ENCODE data around the gene LRRC10.

Gene LRRC10, protein sequence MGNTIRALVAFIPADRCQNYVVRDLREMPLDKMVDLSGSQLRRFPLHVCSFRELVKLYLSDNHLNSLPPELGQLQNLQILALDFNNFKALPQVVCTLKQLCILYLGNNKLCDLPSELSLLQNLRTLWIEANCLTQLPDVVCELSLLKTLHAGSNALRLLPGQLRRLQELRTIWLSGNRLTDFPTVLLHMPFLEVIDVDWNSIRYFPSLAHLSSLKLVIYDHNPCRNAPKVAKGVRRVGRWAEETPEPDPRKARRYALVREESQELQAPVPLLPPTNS

DNA sequence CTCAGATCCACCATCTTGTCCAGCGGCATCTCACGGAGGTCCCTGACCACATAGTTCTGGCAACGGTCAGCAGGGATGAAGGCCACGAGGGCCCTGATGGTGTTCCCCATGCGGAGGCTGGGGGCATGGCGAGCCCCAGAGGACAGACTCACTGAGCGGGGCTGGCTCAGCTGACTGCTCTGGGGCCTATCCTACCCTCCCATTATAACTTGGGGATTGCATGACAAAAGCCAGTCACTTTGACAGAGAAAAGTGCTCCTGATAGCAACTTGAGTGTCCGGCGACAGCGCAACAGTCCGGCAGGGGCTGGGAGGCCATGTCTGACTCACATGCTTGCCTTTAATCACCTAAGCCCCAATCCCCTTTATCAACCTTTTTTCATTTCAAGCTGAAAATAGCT lies at the start of gene LRRC10:
Gene LRRC10 (minus strand): TSS at position 179 of the 400 bp plus-strand sequence. CDS start 69 bp downstream, at position 110.
- TF ChIP-seq CTCF (IDR thresholded peaks at IDR 0.05; ENCODE audit: insufficient read depth, missing control alignments), result no peak
- DNase-seq (ENCODE audit: insufficient read length, low spot score) (no peak), FAIRE-seq (no peak)

DNA sequence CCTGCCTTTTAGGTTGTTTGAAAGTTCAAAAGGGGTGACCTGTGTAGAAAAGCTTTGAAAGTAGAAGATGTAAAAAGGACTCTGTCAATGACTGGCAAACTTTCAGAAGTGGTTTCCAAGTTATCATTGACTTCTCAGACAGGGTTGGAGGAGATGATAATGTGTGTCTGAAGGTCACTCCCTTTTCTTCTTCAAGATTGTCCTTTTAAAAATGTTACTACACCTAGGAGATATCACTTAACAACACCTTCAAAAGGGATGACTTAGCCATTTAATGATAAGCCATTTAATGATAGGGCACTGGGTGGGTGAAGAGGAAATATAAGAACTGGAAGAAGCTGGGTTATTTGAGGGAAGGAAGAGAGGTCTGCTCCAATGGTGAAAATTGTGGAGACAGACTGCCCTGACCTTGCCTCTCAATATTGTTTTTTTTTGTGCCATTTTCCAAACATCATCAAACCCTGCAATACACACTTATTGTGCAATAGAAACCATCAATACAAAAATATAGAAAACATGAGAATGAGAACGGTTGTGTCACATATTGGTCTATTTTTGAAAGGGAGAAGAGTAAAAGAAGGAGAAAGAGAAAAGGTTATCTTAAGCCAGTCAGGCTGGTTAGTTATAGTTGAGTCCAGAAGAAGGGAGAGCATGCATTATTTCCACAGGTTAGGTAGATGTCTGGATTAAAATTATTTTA lies 49.6 kb upstream of the LRRC10 start:
- no peak for TF ChIP-seq CTCF (IDR thresholded peaks at IDR 0.05; ENCODE audit: insufficient read depth, missing control alignments)
- no peak for DNase-seq (ENCODE audit: insufficient read length, low spot score)

DNA sequence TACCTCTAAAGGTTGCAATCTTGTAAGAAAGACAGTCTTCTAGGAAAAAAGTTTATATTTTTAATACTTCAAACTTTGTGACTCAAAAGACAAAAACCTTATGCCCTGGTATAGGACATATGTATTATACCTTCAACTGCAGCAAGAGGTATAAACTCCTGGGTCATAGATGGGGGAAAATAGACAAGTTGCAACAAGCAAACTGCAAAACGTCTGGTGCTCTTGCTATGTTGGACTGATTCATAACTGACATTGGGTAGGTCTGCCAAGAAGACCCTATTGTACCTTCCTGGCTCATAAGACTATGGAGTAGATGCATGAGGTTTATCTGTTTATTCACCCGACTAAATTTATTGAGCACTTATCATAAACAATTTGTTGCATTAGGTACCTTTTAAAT lies 47.5 kb upstream of the LRRC10 start:
- no peak for TF ChIP-seq CTCF (IDR thresholded peaks at IDR 0.05; ENCODE audit: insufficient read depth, missing control alignments)
- no peak for DNase-seq (ENCODE audit: insufficient read length, low spot score)
- no peak for FAIRE-seq

More for the DNA sequence above, 49.6 kb upstream of the LRRC10 start:
- FAIRE-seq, result no peak

DNA sequence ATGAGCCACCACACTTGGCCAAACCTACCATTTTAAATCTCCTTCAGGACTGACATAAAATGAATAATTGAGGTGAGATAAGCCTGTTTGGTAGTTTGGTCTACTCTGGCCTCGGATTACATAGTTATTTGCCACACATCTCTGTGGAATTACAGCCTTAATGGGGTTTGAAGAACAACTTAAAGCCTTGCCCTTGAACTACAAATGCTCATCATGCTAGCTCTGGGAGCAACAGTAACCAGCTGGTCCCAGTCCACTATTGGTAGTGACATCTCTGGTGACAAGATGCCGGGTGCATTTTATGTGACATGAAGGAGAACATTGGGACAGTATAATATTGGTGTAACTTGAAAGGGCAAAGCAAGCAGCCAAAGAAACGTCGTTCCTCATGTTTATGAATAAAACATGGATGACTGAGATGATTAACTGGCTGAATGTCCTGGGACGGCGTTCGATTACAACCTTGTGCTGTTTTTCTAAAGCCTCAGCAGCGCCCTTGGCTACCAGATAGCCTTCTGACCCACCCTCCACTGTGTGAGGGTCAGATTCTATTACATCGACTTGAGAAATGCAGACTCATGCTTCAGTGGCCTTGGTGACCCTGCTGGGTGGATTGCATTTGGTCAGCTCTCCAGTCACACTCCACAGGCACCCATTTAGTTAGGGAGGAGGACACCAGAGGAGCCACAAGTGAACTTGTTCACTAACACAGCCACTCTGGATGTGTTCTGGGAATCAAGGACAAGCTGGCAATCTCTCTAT lies 46.9 kb upstream of the LRRC10 start:
- no peak for DNase-seq (ENCODE audit: insufficient read length, low spot score)
- FAIRE-seq, result no peak
- no peak for TF ChIP-seq CTCF (IDR thresholded peaks at IDR 0.05; ENCODE audit: insufficient read depth, missing control alignments)

DNA sequence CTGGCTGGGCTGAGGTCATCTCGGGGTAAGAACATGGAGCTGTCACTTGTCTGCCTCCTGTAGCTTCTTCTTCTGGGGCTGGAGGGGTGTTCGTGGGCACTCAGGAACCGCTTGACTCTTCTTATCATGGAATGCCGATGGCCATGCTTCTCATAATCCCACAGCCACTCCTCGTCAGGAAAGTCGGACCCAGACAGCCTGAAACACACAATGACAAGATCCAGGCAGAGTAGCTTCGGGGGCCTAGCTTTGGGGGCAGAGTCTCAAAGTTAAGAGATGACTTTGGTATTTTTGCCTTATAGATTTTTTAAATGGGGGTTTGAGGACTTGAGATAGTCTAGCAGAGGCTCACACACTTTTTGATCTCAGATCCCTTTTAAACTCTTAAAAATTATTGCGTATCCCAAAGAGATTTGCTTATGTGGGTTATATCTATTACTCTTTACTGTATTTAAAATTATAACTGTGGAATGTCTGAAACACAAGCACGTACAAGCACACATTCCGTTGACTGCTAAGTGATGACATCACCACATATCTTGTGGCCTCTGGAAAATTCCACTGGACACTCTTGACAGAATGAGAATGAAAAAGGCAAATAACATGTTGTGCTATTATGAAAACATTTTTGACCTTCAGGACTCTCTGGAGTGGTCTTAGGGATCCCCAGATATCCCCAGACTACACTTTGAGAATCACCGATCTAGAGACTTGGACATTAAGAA lies 45.1 kb upstream of the LRRC10 start:
- FAIRE-seq, result no peak

DNA sequence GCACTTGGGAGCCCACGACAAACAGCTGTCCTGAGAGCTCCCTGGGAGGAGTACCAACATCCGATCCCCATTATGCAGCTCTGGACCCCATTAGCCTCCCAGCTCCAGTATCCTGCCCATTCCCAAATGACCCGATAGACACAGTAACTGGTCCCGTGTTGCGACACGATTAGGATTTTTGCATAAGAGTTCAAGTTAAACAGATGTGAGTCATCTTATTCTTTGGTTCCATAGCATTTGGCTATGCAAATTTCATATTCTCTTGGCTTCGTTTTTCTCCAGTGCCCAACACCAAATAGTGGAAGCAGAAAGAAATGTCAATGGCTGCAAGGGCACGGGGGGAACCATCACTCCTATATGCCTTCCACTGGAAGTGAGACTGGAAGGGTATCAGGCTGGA lies 43.0 kb upstream of the LRRC10 start:
- FAIRE-seq (no peak), DNase-seq (ENCODE audit: insufficient read length, low spot score) (no peak)
- TF ChIP-seq CTCF (IDR thresholded peaks at IDR 0.05; ENCODE audit: insufficient read depth, missing control alignments), result no peak

More for the DNA sequence above, 45.1 kb upstream of the LRRC10 start:
- no peak for TF ChIP-seq CTCF (IDR thresholded peaks at IDR 0.05; ENCODE audit: insufficient read depth, missing control alignments)
- DNase-seq (ENCODE audit: insufficient read length, low spot score), result no peak
